ENCODE measurements around the gene MEIOSIN. TPM values are rescaled to one million over a fixed set of nuclear protein-coding genes. Genes with fewer than 3 reads are reported as not detected.
A peak's percentile ranks its signal among the peaks of the same experiment; 100 is the strongest.
"Not testable (repeated sequence)": the region's sequence is repeated elsewhere in the genome, so short reads cannot be mapped to it uniquely, and the experiment has no call there.

MEIOSIN gene
- total and polyA plus RNA-seq, 3 donors from 2014 or later = 9.2 to 13.8 (median 10.4) TPM

GRCh38 chr19:45715139-45715538 is 18.1 kb upstream of the MEIOSIN start:
- DNase-seq = no peak
- Histone ChIP-seq H3K27ac (no peak overlapping the region), H3K9me3 (no peaks in the 10 kb centered on the region), H3K4me3 (no peak overlapping the region), H3K36me3 (ENCODE audit: low read depth, missing control alignments) (no peaks in the 10 kb centered on the region), H3K27me3 (no peaks in the 10 kb centered on the region), H3K4me1 (peaks cover 9% of the 10 kb centered on the region)
- WGBS, 2 donors = 91 to 97% methylated on average over 3 of the region's 3 CpGs
- intact Hi-C loops (cut with DNase I; ENCODE audit: low total_unique reads) = no loop called here
- TF ChIP-seq CTCF (IDR thresholded peaks at IDR 0.05) = no peak
- TF ChIP-seq POLR2A (IDR thresholded peaks at IDR 0.05) = no peak

GRCh38 chr19:45716359-45717130 is 16.7 kb upstream of the MEIOSIN start:
- Histone ChIP-seq H3K4me3 (peak overlapping the region; percentile 51 to 80), H3K36me3 (ENCODE audit: low read depth, missing control alignments) (no peaks in the 10 kb centered on the region), H3K9me3 (no peaks in the 10 kb centered on the region), H3K4me1 (peaks cover 9% of the 10 kb centered on the region), H3K27me3 (no peaks in the 10 kb centered on the region), H3K27ac (peak overlapping the region; percentile 81 to 85)
- intact Hi-C loops (cut with DNase I; ENCODE audit: low total_unique reads) = no loop called here
- 1 to 2% methylated on average over 24 of the region's 24 CpGs for whole genome bisulfite sequencing, 2 donors
- TF ChIP-seq CTCF (IDR thresholded peaks at IDR 0.05) (no peak), POLR2A (IDR thresholded peaks at IDR 0.05) (no peak)
- DNase-seq = peak; percentile 43

GRCh38 chr19:45717131-45717982 is 15.9 kb upstream of the MEIOSIN start:
- peak; percentile 99 for DNase-seq
- Histone ChIP-seq H3K4me3 (peak overlapping the region; percentile 51 to 80), H3K27ac (peak overlapping the region; percentile 87 to 94), H3K4me1 (peaks cover 9% of the 10 kb centered on the region), H3K36me3 (ENCODE audit: low read depth, missing control alignments) (no peaks in the 10 kb centered on the region), H3K27me3 (no peaks in the 10 kb centered on the region), H3K9me3 (no peaks in the 10 kb centered on the region)
- intact Hi-C loops (cut with DNase I; ENCODE audit: low total_unique reads) = no loop called here
- 0% methylated on average over 22 to 51 of the region's 51 CpGs for WGBS, 2 donors
- no peak for TF ChIP-seq POLR2A (IDR thresholded peaks at IDR 0.05)
- peak in 2 of 3 experiments; percentile 31 to 39 for TF ChIP-seq CTCF (IDR thresholded peaks at IDR 0.05)

- peak; percentile 41 for DNase-seq
- TF ChIP-seq CTCF (IDR thresholded peaks at IDR 0.05) = no peak
- no peak for TF ChIP-seq POLR2A (IDR thresholded peaks at IDR 0.05)
- Histone ChIP-seq H3K9me3 (no peaks in the 10 kb centered on the region), H3K4me3 (peak overlapping the region; percentile 51 to 80), H3K36me3 (ENCODE audit: low read depth, missing control alignments) (no peaks in the 10 kb centered on the region), H3K4me1 (peaks cover 9% of the 10 kb centered on the region), H3K27ac (peak overlapping the region; percentile 87 to 94), H3K27me3 (no peaks in the 10 kb centered on the region)
- intact Hi-C loops (cut with DNase I; ENCODE audit: low total_unique reads) = no loop called here
- 46 to 51% methylated on average over 11 to 12 of the region's 12 CpGs for WGBS, 2 donors
Measured at GRCh38 chr19:45717983-45718650, 15.1 kb upstream of the MEIOSIN start.

GRCh38 chr19:45720065-45720464 is 13.2 kb upstream of the MEIOSIN start:
- 95 to 98% methylated on average over 11 of the region's 11 CpGs for WGBS, 2 donors
- H3K4me1 ChIP-seq; H3K27ac ChIP-seq; H3K36me3 ChIP-seq (ENCODE audit: low read depth, missing control alignments); intact Hi-C loops (cut with DNase I; ENCODE audit: low total_unique reads); H3K27me3 ChIP-seq; H3K9me3 ChIP-seq; DNase-seq; H3K4me3 ChIP-seq: not testable (repeated sequence)

- intact Hi-C loops (cut with DNase I; ENCODE audit: low total_unique reads); H3K36me3 ChIP-seq (ENCODE audit: low read depth, missing control alignments); H3K9me3 ChIP-seq; H3K4me3 ChIP-seq; H3K27me3 ChIP-seq; DNase-seq: not testable (repeated sequence)
- 93 to 94% methylated on average over 18 of the region's 18 CpGs for WGBS, 2 donors
- peak overlapping the region in 1 of 2 donors; percentile 78 for H3K27ac ChIP-seq
- peaks cover 19% of the 10 kb centered on the region for H3K4me1 ChIP-seq
Measured at GRCh38 chr19:45728683-45729082, 4.6 kb upstream of the MEIOSIN start.

Data from testis (tissue), 3 donors.